GM23338 (cell line): ENCODE results near the gene GLRB. TPM values are rescaled to one million over a fixed set of nuclear protein-coding genes. Genes with fewer than 3 reads are reported as not detected.

Experiments used
- ATAC-seq: fragments of 200-7000 bp; cut with Tn5 transposase; 3 replicates; pipeline ENCODE4 v1.9.1; 2020
- DNase-seq: peaks from one replicate; pipeline ENCODE4 v3.0.0-alpha.2; 2015; ENCODE audit warnings: low spot score
- H2AFZ ChIP-seq: fragments of 200-600 bp; sonication (generic); 2 replicates; pipeline ENCODE4 v1.8.0; 2016; ENCODE audit warnings: antibody characterized with exemption, mild to moderate bottlenecking, moderate library complexity
- H3F3A ChIP-seq: fragments of 200-600 bp; sonication (generic); replicated peaks from 2 replicates; pipeline ENCODE4 v1.8.0; 2017; ENCODE audit warnings: antibody characterized with exemption, mixed run types, low read depth
- H3K27ac ChIP-seq: fragments of 200-600 bp; sonication (generic); 2 replicates; pipeline ENCODE4 v1.6.1; 2016; ENCODE audit warnings: low read depth
- H3K27me3 ChIP-seq: fragments of 200-600 bp; sonication (generic); 2 replicates; pipeline ENCODE4 v1.8.0; 2016; ENCODE audit warnings: mild to moderate bottlenecking, mixed run types, moderate library complexity; ENCODE audit not compliant: insufficient read depth
- H3K36me3 ChIP-seq: fragments of 200-600 bp; sonication (generic); 2 replicates; pipeline ENCODE4 v1.8.0; 2016; ENCODE audit warnings: mild to moderate bottlenecking; ENCODE audit not compliant: insufficient read depth
- H3K4me1 ChIP-seq: fragments of 200-600 bp; sonication (generic); 2 replicates; pipeline ENCODE4 v1.8.0; 2016; ENCODE audit warnings: mild to moderate bottlenecking, moderate library complexity; ENCODE audit not compliant: insufficient read depth
- H3K4me2 ChIP-seq: fragments of 200-600 bp; sonication (generic); 2 replicates; pipeline ENCODE4 v1.7.1; 2017; ENCODE audit warnings: mixed run types
- H3K4me3 ChIP-seq: fragments of 200-600 bp; sonication (generic); 2 replicates; pipeline ENCODE4 v1.6.1; 2016; ENCODE audit warnings: mixed run types
- H3K79me2 ChIP-seq: fragments of 200-600 bp; sonication (generic); replicated peaks from 2 replicates; pipeline ENCODE4 v1.8.0; 2017; ENCODE audit warnings: mild to moderate bottlenecking; ENCODE audit not compliant: insufficient read depth
- H3K9me2 ChIP-seq: fragments of 200-600 bp; sonication (generic); 2 replicates; pipeline ENCODE4 v1.8.0; 2017; ENCODE audit not compliant: insufficient read depth
- H4K20me1 ChIP-seq: fragments of 200-600 bp; sonication (generic); replicated peaks from 2 replicates; pipeline ENCODE4 v1.8.0; 2017; ENCODE audit warnings: mild to moderate bottlenecking; ENCODE audit not compliant: insufficient read depth
- H3K27ac Mint-ChIP-seq: 2 replicates; pipeline ENCODE4 v1.8.0; 2020; ENCODE audit warnings: inconsistent platforms, mild to moderate bottlenecking, moderate library complexity, mixed read lengths
- H3K27me3 Mint-ChIP-seq: 3 replicates; pipeline ENCODE4 v1.8.0; 2022; ENCODE audit warnings: low read depth, mild to moderate bottlenecking, moderate library complexity, mixed read lengths, inconsistent platforms; ENCODE audit not compliant: insufficient read depth, poor library complexity
- H3K36me3 Mint-ChIP-seq: 3 replicates; pipeline ENCODE4 v1.8.0; 2021; ENCODE audit warnings: low read depth, mild to moderate bottlenecking, inconsistent platforms, moderate library complexity, mixed read lengths
- H3K4me1 Mint-ChIP-seq: 3 replicates; pipeline ENCODE4 v1.8.0; 2020; ENCODE audit warnings: mild to moderate bottlenecking, inconsistent platforms, mixed read lengths
- H3K4me3 Mint-ChIP-seq: 3 replicates; pipeline ENCODE4 v1.8.0; 2021; ENCODE audit warnings: moderate library complexity, mild to moderate bottlenecking, inconsistent platforms, mixed read lengths
- H3K9me3 Mint-ChIP-seq: 3 replicates; pipeline ENCODE4 v1.8.0; 2020; ENCODE audit warnings: moderate library complexity, mild to moderate bottlenecking, inconsistent platforms, mixed read lengths
- POLR2AphosphoS5 ChIP-seq: IDR thresholded peaks from 2 replicates; pipeline ENCODE4 v1.6.1; 2016; ENCODE audit warnings: antibody characterized with exemption, low read depth
- ZNF462 ChIP-seq: fragments of 250-450 bp; sonication (Bioruptor Pico); IDR thresholded peaks from 2 replicates; pipeline ENCODE4 v1.5.0; 2020; ENCODE audit warnings: mild to moderate bottlenecking, moderate library complexity
- polyA plus RNA-seq: library from polyadenylated mRNA; unstranded; fragments of >200 nt; fragmentation: Nextera tagmentation; extraction: Ambion mirVana; gene quantifications from 2 replicates; pipeline ENCODE4 v1.2.1, GENCODE V29; 2016
- total RNA-seq: library from RNA; depleted of rRNA; stranded (reverse); fragments of >200 nt; shearing (Covaris generic); gene quantifications from 2 replicates; pipeline ENCODE4 v1.2.3, GENCODE V29; 2014
- TF ChIP-seq, protein P1 (sequence below): IDR thresholded peaks from 2 replicates; pipeline ENCODE4 v1.6.1; 2016; ENCODE audit warnings: antibody characterized with exemption

GLRB gene
- total and polyA plus RNA-seq, 2 experiments from 2014 or later: 1.0 to 1.3 TPM

DNA sequence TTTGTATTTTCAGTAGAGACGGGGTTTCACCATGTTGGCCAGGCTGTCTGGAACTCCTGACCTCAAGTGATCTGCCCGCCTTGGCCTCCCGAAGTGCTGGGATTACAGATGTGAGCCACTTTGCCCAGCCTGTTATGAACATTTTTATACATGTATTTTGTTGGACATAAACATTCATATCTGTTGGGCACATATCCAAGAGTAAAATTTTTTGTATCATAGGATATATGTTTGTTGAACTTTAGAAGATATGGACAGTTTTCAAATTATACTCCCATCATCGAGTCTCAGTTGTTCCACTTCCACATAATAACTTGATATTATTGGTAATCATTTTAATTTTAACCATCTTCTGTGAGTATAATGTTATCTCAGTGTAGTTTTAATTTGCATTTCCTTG is 23.6 kb downstream of the GLRB start:
- Mint-ChIP-seq H3K27me3 (peaks cover 1% of the 10 kb centered on the region), H3K4me1 (no peaks in the 10 kb centered on the region), H3K4me3 (no peak overlapping the region), H3K27ac (no peak overlapping the region), H3K36me3 (no peaks in the 10 kb centered on the region), H3K9me3 (no peaks in the 10 kb centered on the region)
- no peak overlapping the region for H3K27ac ChIP-seq
- H4K20me1 ChIP-seq: no peaks in the 10 kb centered on the region
- no peak overlapping the region for H2AFZ ChIP-seq
- no peaks in the 10 kb centered on the region for H3K36me3 ChIP-seq
- H3K4me1 ChIP-seq: no peaks in the 10 kb centered on the region
- no peaks in the 10 kb centered on the region for H3K9me2 ChIP-seq
- H3K4me3 ChIP-seq: no peak overlapping the region
- DNase-seq (no peak), ATAC-seq (no peak)
- H3K79me2 ChIP-seq: no peaks in the 10 kb centered on the region
- TF ChIP-seq POLR2AphosphoS5 (no peak), ZNF462 (CRISPR knock-in tag) (no peak)
- no peaks in the 10 kb centered on the region for H3F3A ChIP-seq
- no peak overlapping the region for H3K4me2 ChIP-seq
- H3K27me3 ChIP-seq: no peaks in the 10 kb centered on the region

GRCh38 chr4:157104541-157104940 is 28.6 kb downstream of the GLRB start:
- Mint-ChIP-seq H3K27ac (no peak overlapping the region), H3K36me3 (no peaks in the 10 kb centered on the region), H3K9me3 (no peaks in the 10 kb centered on the region), H3K4me1 (no peaks in the 10 kb centered on the region), H3K4me3 (no peak overlapping the region), H3K27me3 (no peaks in the 10 kb centered on the region)
- no peaks in the 10 kb centered on the region for H3F3A ChIP-seq
- DNase-seq: no peak
- peaks cover 9% of the 10 kb centered on the region; the same call in 1 of the 2 replicates for H3K9me2 ChIP-seq
- no peaks in the 10 kb centered on the region for H3K27me3 ChIP-seq
- ATAC-seq: no peak
- H3K4me1 ChIP-seq: no peaks in the 10 kb centered on the region
- no peaks in the 10 kb centered on the region for H3K79me2 ChIP-seq
- H3K4me3 ChIP-seq: no peak overlapping the region
- no peaks in the 10 kb centered on the region for H4K20me1 ChIP-seq
- H3K27ac ChIP-seq: no peak overlapping the region
- no peak overlapping the region for H3K4me2 ChIP-seq
- no peak overlapping the region for H2AFZ ChIP-seq
- no peaks in the 10 kb centered on the region for H3K36me3 ChIP-seq
- TF ChIP-seq ZNF462 (CRISPR knock-in tag): no peak
- TF ChIP-seq, protein P1, sequence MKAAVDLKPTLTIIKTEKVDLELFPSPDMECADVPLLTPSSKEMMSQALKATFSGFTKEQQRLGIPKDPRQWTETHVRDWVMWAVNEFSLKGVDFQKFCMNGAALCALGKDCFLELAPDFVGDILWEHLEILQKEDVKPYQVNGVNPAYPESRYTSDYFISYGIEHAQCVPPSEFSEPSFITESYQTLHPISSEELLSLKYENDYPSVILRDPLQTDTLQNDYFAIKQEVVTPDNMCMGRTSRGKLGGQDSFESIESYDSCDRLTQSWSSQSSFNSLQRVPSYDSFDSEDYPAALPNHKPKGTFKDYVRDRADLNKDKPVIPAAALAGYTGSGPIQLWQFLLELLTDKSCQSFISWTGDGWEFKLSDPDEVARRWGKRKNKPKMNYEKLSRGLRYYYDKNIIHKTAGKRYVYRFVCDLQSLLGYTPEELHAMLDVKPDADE: no peak
